T-cell (primary cell): ENCODE measurements around the gene NBPF3. TPM values are rescaled to one million over a fixed set of nuclear protein-coding genes. Genes with fewer than 3 reads are reported as not detected.
"Not testable (repeated sequence)": the region's sequence is repeated elsewhere in the genome, so short reads cannot be mapped to it uniquely, and the experiment has no call there.

Experiments used
- ATAC-seq, 4 experiments: fragments of 200-7000 bp in 3 of 4; fragments of 150-1000 bp in 1 of 4; cut with Tn5 transposase; replicated peaks in 1 of 4; 1 replicate in 3 of 4; 2 replicates in 1 of 4; pipeline ENCODE4 v1.10.0; 2021; ENCODE audit warnings: moderate library complexity in 3 of 4, mild to moderate bottlenecking in 2 of 4, moderate number of reproducible peaks in 1 of 4
- CTCF ChIA-PET, 2 donors: fragments of 300-600 bp; sonication (Branson Sonifier 250); formaldehyde crosslinking; loops; one replicate each; lab custom pipeline; 2022; ENCODE audit warnings: antibody characterized with exemption in 2 of 2; lab: Charles Lee
- POLR2A ChIA-PET, 2 donors: fragments of 300-600 bp; sonication (Branson Sonifier 250); formaldehyde crosslinking; loops; one replicate each; lab custom pipeline; 2022; ENCODE audit warnings: antibody characterized with exemption in 2 of 2; lab: Charles Lee
- DNase-seq, 35 experiments: peaks; one replicate each; pipeline versions ENCODE4 v3.0.0 to v3.0.0-alpha.2; 2013 to 2023
- H3K27ac ChIP-seq: one replicate; pipeline ENCODE4 v1.5.1; 2013; ENCODE audit warnings: low read length
- H3K27me3 ChIP-seq, 2 experiments: replicated peaks in 1 of 2; 1 replicate in 1 of 2; 2 replicates in 1 of 2; pipeline versions ENCODE4 v1.6.1 to v1.7.0; 2013; ENCODE audit warnings: low read length in 1 of 2, mixed read lengths in 1 of 2; ENCODE audit not compliant: control insufficient read depth in 2 of 2, insufficient read depth in 2 of 2; ENCODE audit errors: extremely low read depth in 1 of 2
- H3K36me3 ChIP-seq, 2 donors: 1 replicate in 1 of 2; 2 replicates in 1 of 2; pipeline versions ENCODE4 v1.6.1 to v1.7.0; 2013; ENCODE audit warnings: low read length in 1 of 2; ENCODE audit not compliant: control insufficient read depth in 2 of 2, insufficient read depth in 1 of 2; ENCODE audit errors: extremely low read depth in 1 of 2
- H3K4me1 ChIP-seq, 2 experiments: 1 replicate in 1 of 2; 2 replicates in 1 of 2; pipeline versions ENCODE4 v1.6.1 to v1.7.0; 2013; ENCODE audit warnings: low read length in 2 of 2, mixed read lengths in 1 of 2; ENCODE audit not compliant: insufficient read depth in 2 of 2, control insufficient read depth in 1 of 2; ENCODE audit errors: extremely low read depth in 1 of 2
- H3K4me3 ChIP-seq, 2 donors: 1 replicate in 1 of 2; 2 replicates in 1 of 2; pipeline versions ENCODE4 v1.5.1 to v1.7.0; 2013; ENCODE audit warnings: mild to moderate bottlenecking in 2 of 2, low read length in 1 of 2, moderate library complexity in 1 of 2; ENCODE audit not compliant: control insufficient read depth in 1 of 2; ENCODE audit errors: extremely low read depth in 1 of 2
- H3K9me3 ChIP-seq: 2 replicates; pipeline ENCODE4 v1.7.0; 2013
- H3K27ac Mint-ChIP-seq, 2 donors: one replicate each; pipeline ENCODE4 v1.8.0; 2020 to 2021; ENCODE audit warnings: mild to moderate bottlenecking in 2 of 2, mixed read lengths in 2 of 2
- H3K27me3 Mint-ChIP-seq, 2 donors: one replicate each; pipeline ENCODE4 v1.8.0; 2021 to 2022; ENCODE audit warnings: mixed read lengths in 2 of 2
- H3K36me3 Mint-ChIP-seq: one replicate; pipeline ENCODE4 v1.8.0; 2021; ENCODE audit warnings: mixed read lengths
- H3K4me1 Mint-ChIP-seq, 3 donors: one replicate each; pipeline ENCODE4 v1.8.0; 2020 to 2022; ENCODE audit warnings: mixed read lengths in 3 of 3, mild to moderate bottlenecking in 1 of 3
- H3K4me3 Mint-ChIP-seq, 3 donors: one replicate each; pipeline ENCODE4 v1.8.0; 2020 to 2022; ENCODE audit warnings: mild to moderate bottlenecking in 3 of 3, mixed read lengths in 3 of 3, moderate library complexity in 3 of 3
- H3K9me3 Mint-ChIP-seq, 3 donors: one replicate each; pipeline ENCODE4 v1.8.0; 2020 to 2022; ENCODE audit warnings: mixed read lengths in 3 of 3
- WGBS: methylation state at CpG from one replicate; pipeline ENCODE4 v1.1.5; 2013; ENCODE audit warnings: missing lambda C conversion rate; ENCODE audit not compliant: insufficient coverage; 5-methylcytosine and 5-hydroxymethylcytosine counted together
- total RNA-seq, 35 experiments: library from RNA in 6 of 35; stranded (reverse) in 6 of 35; fragments of 120-200 nt in 1 of 35; gene quantifications; one replicate each; pipeline versions ENCODE4 v1.2.1 to v1.2.4 and lab custom pipeline; 2013 to 2026

NBPF3 gene
- total RNA-seq, 5 donors from 2014 or later (not counting 1 experiment from before 2014, with no cell fraction given): 8.3 to 17.9 (median 16.3) TPM

DNA sequence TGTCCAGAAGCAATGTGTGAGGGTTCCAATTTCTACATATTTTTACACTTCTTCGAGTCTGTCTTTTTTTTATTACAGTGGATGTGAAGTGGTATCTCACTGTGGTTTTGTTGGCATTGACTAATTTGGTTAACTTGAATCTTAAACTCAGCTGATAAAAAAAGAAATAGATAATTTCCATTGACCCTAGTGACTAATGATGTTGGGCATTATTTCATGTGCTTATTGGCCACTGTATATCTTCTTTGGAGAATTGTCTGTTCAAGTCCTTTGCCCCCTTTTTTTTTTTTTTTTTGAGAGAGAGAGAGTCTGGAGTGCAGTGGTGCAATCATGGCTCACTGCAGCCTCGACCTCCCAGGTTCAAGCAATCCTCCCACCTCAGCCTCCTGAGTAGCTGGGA, 33.3 kb upstream of the NBPF3 start:
- ATAC-seq: no peak
- no peaks in the 10 kb centered on the region for H3K36me3 Mint-ChIP-seq
- peaks cover 3 to 19% of the 10 kb centered on the region in 2 donors for H3K27me3 Mint-ChIP-seq

DNA sequence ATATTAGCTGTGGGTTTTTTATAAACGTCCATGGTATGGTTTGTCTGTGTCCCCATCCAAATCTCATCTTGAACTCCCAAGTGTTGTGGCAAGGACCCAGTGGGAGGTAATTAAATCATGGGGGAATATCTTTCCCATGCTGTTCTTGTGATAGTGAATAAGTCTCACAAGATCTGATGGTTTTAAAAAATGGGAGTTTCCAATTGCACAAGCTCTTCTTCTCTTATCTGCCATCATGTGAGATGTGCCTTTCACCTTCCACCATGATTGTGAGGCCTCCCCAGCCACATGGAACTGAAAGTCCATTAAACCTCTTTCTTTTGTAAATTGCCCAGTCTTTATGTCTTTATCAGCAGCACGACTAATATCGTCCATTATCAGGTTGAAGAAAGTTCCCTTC, 30.0 kb upstream of the NBPF3 start:
- H3K36me3 Mint-ChIP-seq, DNase-seq, H3K27me3 ChIP-seq, ATAC-seq, H3K9me3 ChIP-seq, H3K4me1 ChIP-seq, POLR2A ChIA-PET, H3K36me3 ChIP-seq, H3K9me3 Mint-ChIP-seq, H3K4me3 Mint-ChIP-seq, CTCF ChIA-PET, H3K4me1 Mint-ChIP-seq, H3K27ac Mint-ChIP-seq, H3K4me3 ChIP-seq, H3K27ac ChIP-seq: not testable (repeated sequence)
- peaks cover 4 to 21% of the 10 kb centered on the region in 2 donors for H3K27me3 Mint-ChIP-seq
- no CpG with 5 or more reads among the region's 3 CpGs for WGBS

More for the DNA sequence above, 33.3 kb upstream of the NBPF3 start:
- H3K27ac Mint-ChIP-seq: no peak overlapping the region
- Histone ChIP-seq H3K27me3 (peaks cover 0 to 4% of the 10 kb centered on the region in 2 experiments), H3K9me3 (no peaks in the 10 kb centered on the region), H3K4me1 (no peaks in the 10 kb centered on the region), H3K36me3 (no peaks in the 10 kb centered on the region), H3K4me3 (no peak overlapping the region), H3K27ac (no peak overlapping the region)
- no peak for DNase-seq
- no peaks in the 10 kb centered on the region for H3K9me3 Mint-ChIP-seq
- POLR2A ChIA-PET: interaction anchor here in 1 of 2 donors (0.7 kb wide), 1 partner anchor 86 kb away, joined by 7 read pairs; no protein-coding TSS in a partner anchor
- no peak overlapping the region for H3K4me3 Mint-ChIP-seq
- CTCF ChIA-PET: interaction anchor here in 1 of 2 donors (0.7 kb wide), 1 partner anchor 724 kb away, joined by 3 read pairs; no protein-coding TSS in a partner anchor
- WGBS: no CpG with 5 or more reads among the region's 2 CpGs
- H3K4me1 Mint-ChIP-seq: no peaks in the 10 kb centered on the region

DNA sequence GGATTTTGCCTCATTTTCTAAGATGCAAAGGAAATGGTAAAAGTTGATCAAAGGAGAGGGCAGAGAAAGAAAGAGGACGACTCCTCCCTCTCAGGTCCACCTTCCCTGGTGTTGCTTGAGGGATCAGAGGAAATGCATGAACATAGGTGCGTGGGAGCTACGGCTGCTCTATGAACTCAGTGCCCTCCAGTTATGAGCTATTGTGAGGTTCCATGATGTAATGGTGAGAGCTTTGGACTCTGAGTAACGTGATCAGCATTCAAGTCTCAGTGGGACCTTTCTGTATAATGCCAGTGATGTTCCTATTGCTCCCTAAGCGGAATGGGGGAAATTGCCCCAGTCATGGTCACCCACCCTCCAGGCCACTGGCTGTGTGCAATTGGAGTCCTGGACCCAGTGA, 25.9 kb upstream of the NBPF3 start:
- no peaks in the 10 kb centered on the region for H3K4me1 Mint-ChIP-seq
- H3K9me3 Mint-ChIP-seq: no peaks in the 10 kb centered on the region
- no peaks in the 10 kb centered on the region for H3K36me3 Mint-ChIP-seq
- no peaks in the 10 kb centered on the region for H3K9me3 ChIP-seq
- no peaks in the 10 kb centered on the region for H3K36me3 ChIP-seq
- H3K4me1 ChIP-seq: no peaks in the 10 kb centered on the region
- peaks cover 9 to 23% of the 10 kb centered on the region in 2 donors for H3K27me3 Mint-ChIP-seq
- H3K27ac ChIP-seq: no peak overlapping the region
- WGBS: 100% methylated on average over 1 of the region's 5 CpGs
- no peak overlapping the region for H3K4me3 Mint-ChIP-seq
- DNase-seq: no peak
- no peak for ATAC-seq
- no peak overlapping the region for H3K27ac Mint-ChIP-seq
- ChIA-PET CTCF (no interaction called here), POLR2A (no interaction called here)
- H3K4me3 ChIP-seq: no peak overlapping the region
- H3K27me3 ChIP-seq: peaks cover 0 to 5% of the 10 kb centered on the region in 2 experiments

DNA sequence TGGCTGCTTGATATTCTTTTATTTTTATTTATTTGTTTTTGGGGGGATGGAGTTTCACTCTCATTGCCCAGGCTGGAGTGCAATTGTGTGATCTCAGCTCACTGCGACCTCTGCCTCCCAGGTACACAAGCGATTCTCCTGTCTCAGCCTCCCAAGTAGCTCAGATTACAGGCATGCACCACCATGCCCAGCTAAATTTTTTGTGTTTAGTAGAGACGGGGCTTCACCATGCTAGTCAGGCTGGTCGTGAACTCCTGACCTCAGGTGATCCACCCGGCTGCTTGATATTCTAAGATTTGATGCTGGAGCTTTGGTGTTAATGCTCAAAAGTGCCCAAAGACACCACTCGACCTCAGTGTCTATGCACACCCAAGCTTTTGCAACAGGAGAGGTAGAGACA, 19.6 kb upstream of the NBPF3 start:
- DNase-seq, H3K4me1 ChIP-seq, CTCF ChIA-PET, H3K27ac Mint-ChIP-seq, H3K9me3 ChIP-seq, H3K4me3 ChIP-seq, H3K36me3 Mint-ChIP-seq, H3K27ac ChIP-seq, H3K9me3 Mint-ChIP-seq, H3K36me3 ChIP-seq, ATAC-seq, H3K27me3 ChIP-seq, H3K4me1 Mint-ChIP-seq, H3K4me3 Mint-ChIP-seq, POLR2A ChIA-PET: not testable (repeated sequence)
- H3K27me3 Mint-ChIP-seq: peaks cover 19 to 31% of the 10 kb centered on the region in 2 donors
- 73% methylated on average over 3 of the region's 6 CpGs for WGBS

DNA sequence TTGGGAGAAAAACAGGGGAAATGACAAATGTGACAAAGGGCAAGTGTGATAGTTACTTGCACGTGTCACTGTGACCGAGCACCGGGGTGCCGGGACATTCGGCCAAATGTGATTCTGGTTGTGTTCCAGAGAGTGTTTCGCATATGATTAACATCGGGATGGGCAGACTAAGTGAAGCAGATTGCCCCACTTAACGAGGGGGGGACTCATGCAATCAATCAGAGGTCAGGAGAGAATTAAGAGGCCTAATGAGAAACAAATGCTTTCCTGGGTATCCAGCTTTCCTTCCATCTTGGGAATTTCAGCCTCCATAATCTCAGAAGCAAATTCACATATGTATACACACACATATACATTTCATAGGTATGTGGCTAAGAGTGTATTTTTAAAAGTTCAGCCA, 18.6 kb upstream of the NBPF3 start:
- H3K27me3 Mint-ChIP-seq: peaks cover 16 to 29% of the 10 kb centered on the region in 2 donors
- POLR2A ChIA-PET, H3K27ac Mint-ChIP-seq: not testable (repeated sequence)

DNA sequence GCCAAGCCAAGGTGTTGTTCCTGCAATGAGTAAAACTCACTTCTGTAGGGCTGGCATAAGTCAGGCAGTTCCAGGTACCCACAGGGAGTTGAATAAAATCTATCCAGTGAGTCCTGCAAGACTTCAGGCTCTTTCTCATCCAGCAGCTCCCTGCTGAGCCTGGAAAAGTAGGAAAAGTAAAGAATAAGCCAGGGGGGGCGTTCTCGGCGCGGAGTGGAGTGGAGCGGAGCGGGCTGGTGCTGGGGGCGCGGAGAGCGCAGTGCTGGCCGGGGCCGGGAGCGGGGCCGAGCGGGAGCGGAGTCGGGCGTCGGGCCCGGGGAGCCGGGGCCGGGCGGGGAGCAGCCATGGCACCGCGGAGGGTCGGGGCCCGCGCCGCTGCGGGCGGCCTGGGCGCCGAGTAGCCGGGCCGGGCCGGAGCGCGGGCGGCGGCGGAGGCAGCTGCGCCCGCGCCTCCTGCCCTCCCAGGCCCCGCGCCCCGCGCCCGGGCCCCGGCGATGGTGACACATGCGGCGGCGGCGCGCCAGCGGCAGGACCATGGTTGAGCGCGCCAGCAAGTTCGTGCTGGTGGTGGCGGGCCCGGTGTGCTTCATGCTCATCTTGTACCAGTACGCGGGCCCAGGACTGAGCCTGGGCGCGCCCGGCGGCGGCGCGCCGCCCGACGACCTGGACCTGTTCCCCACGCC, 12.0 kb upstream of the NBPF3 start:
- CTCF ChIA-PET, H3K4me1 Mint-ChIP-seq, POLR2A ChIA-PET, H3K4me3 ChIP-seq, H3K9me3 Mint-ChIP-seq, H3K36me3 Mint-ChIP-seq, H3K9me3 ChIP-seq, H3K36me3 ChIP-seq, H3K27ac ChIP-seq, H3K27me3 ChIP-seq, H3K4me1 ChIP-seq, DNase-seq: not testable (repeated sequence)
- 13% methylated on average over 13 of the region's 74 CpGs for WGBS
- Mint-ChIP-seq H3K27me3 (peaks cover 16 to 18% of the 10 kb centered on the region in 2 donors), H3K4me3 (peak overlapping the region in 1 of 3 donors; percentile 29), H3K27ac (peak overlapping the region in 1 of 2 donors; percentile 49)
- peak in 3 of 4 experiments; percentile 46 to 62 (median 49) for ATAC-seq

More for the DNA sequence above, 18.6 kb upstream of the NBPF3 start:
- CTCF ChIA-PET, DNase-seq, H3K36me3 Mint-ChIP-seq, H3K27ac ChIP-seq, H3K9me3 Mint-ChIP-seq, H3K36me3 ChIP-seq, H3K4me1 Mint-ChIP-seq, H3K4me1 ChIP-seq, H3K4me3 Mint-ChIP-seq, H3K9me3 ChIP-seq, H3K27me3 ChIP-seq, H3K4me3 ChIP-seq, ATAC-seq: not testable (repeated sequence)
- 82% methylated on average over 7 of the region's 8 CpGs for WGBS
